Transverse colon (tissue), 4 donors: ENCODE measurements around the gene RSAD2. TPM values are rescaled to one million over a fixed set of nuclear protein-coding genes. Genes with fewer than 3 reads are reported as not detected.

ENCODE experiments used
- DNase-seq: peaks from one replicate; pipeline ENCODE4 v3.0.0-alpha.2; 2019
- H3K27ac ChIP-seq, 4 donors: fragments of 200-600 bp; sonication (generic); 2 replicates each; pipeline ENCODE4 v1.5.1; 2016 to 2018; ENCODE audit warnings: inconsistent platforms in 4 of 4
- H3K27me3 ChIP-seq: fragments of 200-600 bp; sonication (generic); 2 replicates; pipeline ENCODE4 v1.5.1; 2017; ENCODE audit warnings: inconsistent platforms
- H3K36me3 ChIP-seq, 4 donors: fragments of 200-600 bp; sonication (generic); 2 replicates each; pipeline ENCODE4 v1.5.1; 2017 to 2019; ENCODE audit warnings: inconsistent platforms in 4 of 4
- H3K4me1 ChIP-seq, 4 donors: fragments of 200-600 bp; sonication (generic); 2 replicates each; pipeline ENCODE4 v1.5.1; 2017 to 2020; ENCODE audit warnings: inconsistent platforms in 4 of 4
- H3K4me3 ChIP-seq, 4 donors: fragments of 200-600 bp; sonication (generic); 1 replicate in 1 of 4; 2 replicates in 3 of 4; pipeline versions ENCODE4 v1.5.1 to v1.6.1; 2017 to 2019; ENCODE audit warnings: inconsistent platforms in 4 of 4
- H3K9me3 ChIP-seq, 2 donors: fragments of 200-600 bp; sonication (generic); 2 replicates each; pipeline ENCODE4 v1.5.1; 2017 to 2019; ENCODE audit warnings: inconsistent platforms in 2 of 2
- EP300 ChIP-seq: sonication (generic); formaldehyde crosslinking; IDR thresholded peaks from one replicate; pipeline ENCODE4 v1.6.1; 2017; ENCODE audit warnings: antibody characterized with exemption, low read depth
- POLR2A ChIP-seq: fragments of 450-650 bp; IDR thresholded peaks from one replicate; pipeline ENCODE4 v1.6.1; 2016; ENCODE audit warnings: antibody characterized with exemption, mild to moderate bottlenecking, moderate library complexity
- POLR2AphosphoS5 ChIP-seq, 3 donors: sonication (generic); formaldehyde crosslinking; IDR thresholded peaks; one replicate each; pipeline ENCODE4 v1.6.1; 2016; ENCODE audit warnings: antibody characterized with exemption in 3 of 3
- WGBS, 2 donors: methylation state at CpG; one replicate each; pipeline ENCODE4 v1.1.5; 2018; ENCODE audit warnings: low coverage in 1 of 2; 5-methylcytosine and 5-hydroxymethylcytosine counted together
- in situ Hi-C, 4 donors: fragments of 200-750 bp; cut with MboI; loops; one replicate each; pipeline versions ENCODE4 v1.15.0 to v1.15.1; 2017; ENCODE audit warnings: low sequenced_read_pairs in 3 of 4, low pct_ligation_motif_present in 1 of 4, low pct_unique_long_range_greater_than_20kb in 1 of 4
- intact Hi-C: fragments of 100-400 bp; cut with DNase I; formaldehyde crosslinking; loops from one replicate; pipeline ENCODE4 v1.15.1; 2023; ENCODE audit warnings: low total_unique reads
- total RNA-seq, 4 donors: library from RNA; depleted of rRNA; stranded (reverse); fragments of >200 nt; gene quantifications; one replicate each; pipeline ENCODE4 v1.1.0, GENCODE V29; 2016
- TF ChIP-seq, protein P1 (sequence below), 5 experiments: fragments of 200-600 bp in 3 of 5; fragments of 450-650 bp in 2 of 5; sonication (generic) in 3 of 5; IDR thresholded peaks; 1 replicate in 2 of 5; 2 replicates in 3 of 5; pipeline ENCODE4 v1.5.1; 2016 to 2017; ENCODE audit warnings: antibody characterized with exemption in 5 of 5, inconsistent platforms in 3 of 5, mild to moderate bottlenecking in 2 of 5, moderate library complexity in 1 of 5

Gene RSAD2
- total RNA-seq, 4 donors from 2014 or later = 4.2 to 7.1 (median 5.4) TPM; not detected in 1

- Histone ChIP-seq H3K4me1 (peaks cover 0 to 3% (median 0%) of the 10 kb centered on the region in 4 donors), H3K36me3 (no peaks in the 10 kb centered on the region), H3K9me3 (no peaks in the 10 kb centered on the region), H3K4me3 (no peak overlapping the region), H3K27me3 (no peaks in the 10 kb centered on the region), H3K27ac (peak overlapping the region in 3 of 4 donors; percentile 19 to 39 (median 24))
- no peak for DNase-seq
- 78 to 81% methylated on average over 6 to 9 of the region's 9 CpGs for WGBS, 2 donors
- in situ Hi-C loops (no loop called here), intact Hi-C loops (no loop called here)
- TF ChIP-seq, protein P1, sequence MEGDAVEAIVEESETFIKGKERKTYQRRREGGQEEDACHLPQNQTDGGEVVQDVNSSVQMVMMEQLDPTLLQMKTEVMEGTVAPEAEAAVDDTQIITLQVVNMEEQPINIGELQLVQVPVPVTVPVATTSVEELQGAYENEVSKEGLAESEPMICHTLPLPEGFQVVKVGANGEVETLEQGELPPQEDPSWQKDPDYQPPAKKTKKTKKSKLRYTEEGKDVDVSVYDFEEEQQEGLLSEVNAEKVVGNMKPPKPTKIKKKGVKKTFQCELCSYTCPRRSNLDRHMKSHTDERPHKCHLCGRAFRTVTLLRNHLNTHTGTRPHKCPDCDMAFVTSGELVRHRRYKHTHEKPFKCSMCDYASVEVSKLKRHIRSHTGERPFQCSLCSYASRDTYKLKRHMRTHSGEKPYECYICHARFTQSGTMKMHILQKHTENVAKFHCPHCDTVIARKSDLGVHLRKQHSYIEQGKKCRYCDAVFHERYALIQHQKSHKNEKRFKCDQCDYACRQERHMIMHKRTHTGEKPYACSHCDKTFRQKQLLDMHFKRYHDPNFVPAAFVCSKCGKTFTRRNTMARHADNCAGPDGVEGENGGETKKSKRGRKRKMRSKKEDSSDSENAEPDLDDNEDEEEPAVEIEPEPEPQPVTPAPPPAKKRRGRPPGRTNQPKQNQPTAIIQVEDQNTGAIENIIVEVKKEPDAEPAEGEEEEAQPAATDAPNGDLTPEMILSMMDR (IDR thresholded peaks at IDR 0.05) = no peak
- TF ChIP-seq POLR2AphosphoS5 (IDR thresholded peaks at IDR 0.05) = no peak
Measured at GRCh38 chr2:6945087-6945813, 67.7 kb downstream of the RSAD2 start.

DNA sequence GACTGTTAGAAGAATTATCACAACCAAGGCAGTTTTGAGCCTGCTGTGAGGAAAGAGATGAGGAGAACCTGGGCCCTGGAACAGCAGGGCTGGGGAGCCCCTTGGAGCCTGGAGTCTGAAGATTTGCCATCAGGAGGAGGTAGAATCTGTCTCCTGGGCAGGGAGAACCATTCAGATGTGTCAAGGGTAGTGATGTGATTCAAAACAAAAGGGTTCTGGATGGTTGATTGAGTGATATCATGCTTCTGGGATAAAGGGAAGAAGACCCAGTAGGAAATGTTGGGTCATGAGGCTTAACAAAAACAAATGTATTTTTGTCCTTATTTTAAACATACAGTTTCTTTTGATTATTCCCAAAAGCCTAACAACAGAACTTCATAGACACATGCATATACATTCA lies 68.2 kb downstream of the RSAD2 start:
- Histone ChIP-seq H3K36me3 (no peaks in the 10 kb centered on the region), H3K4me3 (no peak overlapping the region), H3K27me3 (no peaks in the 10 kb centered on the region), H3K27ac (peak overlapping the region in 3 of 4 donors; percentile 19 to 39 (median 24)), H3K4me1 (peaks cover 0 to 3% (median 0%) of the 10 kb centered on the region in 4 donors), H3K9me3 (no peaks in the 10 kb centered on the region)
- TF ChIP-seq, protein P1 (IDR thresholded peaks at IDR 0.05) = no peak
- no peak for TF ChIP-seq EP300
- TF ChIP-seq POLR2AphosphoS5 (IDR thresholded peaks at IDR 0.05) = no peak
- intact Hi-C loops = no loop called here
- no peak for DNase-seq
- in situ Hi-C loops = no loop called here

DNA sequence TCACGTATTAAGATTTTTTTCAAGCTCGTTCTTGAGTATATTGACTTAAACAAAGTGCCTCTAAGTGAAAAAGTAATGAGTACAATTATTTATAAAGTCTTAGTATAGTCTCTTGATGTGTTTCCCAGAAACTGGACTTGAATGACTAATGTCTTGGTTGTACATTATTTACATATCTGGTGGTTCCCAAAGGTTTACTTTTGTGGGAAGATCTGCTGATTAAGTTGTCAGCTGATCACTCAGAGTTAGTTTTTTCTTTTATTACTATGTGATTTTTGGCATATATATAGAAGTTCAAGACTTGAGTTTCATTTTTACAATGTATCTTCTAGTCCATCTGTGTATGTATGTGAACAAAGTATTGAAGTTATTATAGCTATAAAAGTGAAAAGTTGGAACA lies 69.1 kb downstream of the RSAD2 start:
- Histone ChIP-seq H3K27me3 (no peaks in the 10 kb centered on the region), H3K4me1 (peaks cover 0 to 3% (median 0%) of the 10 kb centered on the region in 4 donors), H3K9me3 (no peaks in the 10 kb centered on the region), H3K36me3 (no peaks in the 10 kb centered on the region), H3K27ac (no peak overlapping the region), H3K4me3 (no peak overlapping the region)
- intact Hi-C loops = no loop called here
- in situ Hi-C loops = no loop called here
- TF ChIP-seq, protein P1 (IDR thresholded peaks at IDR 0.05) = no peak
- TF ChIP-seq EP300 = no peak
- TF ChIP-seq POLR2AphosphoS5 (IDR thresholded peaks at IDR 0.05) = no peak
- TF ChIP-seq POLR2A = no peak
- DNase-seq = no peak
- 75 to 82% methylated on average over 2 of the region's 2 CpGs for WGBS, 2 donors

Other genes with a start within 250 kb of the RSAD2 start
- 10 to 100 TPM in 2 of 4 donors, 1 to 10 TPM in 2; 4.9 to 22.9 (median 11.8) TPM for gene CMPK2, start 11.9 kb upstream of the RSAD2 start, total RNA-seq
- 100 to 1,000 TPM in 2 of 4 donors, 10 to 100 TPM in 2; 24.0 to 145 (median 83.0) TPM for gene RNF144A, start 39.6 kb downstream of the RSAD2 start, total RNA-seq